Immature natural killer cell (primary cell): ENCODE results near the gene GON4L. TPM values are rescaled to one million over a fixed set of nuclear protein-coding genes. Genes with fewer than 3 reads are reported as not detected.
"Not testable (repeated sequence)": the region's sequence is repeated elsewhere in the genome, so short reads cannot be mapped to it uniquely, and the experiment has no call there.

Experiments used
- DNase-seq, 3 donors: peaks; one replicate each; pipeline ENCODE4 v3.0.0; 2022; ENCODE audit warnings: mixed read lengths in 1 of 3
- H3K27ac Mint-ChIP-seq, 6 donors: one replicate each; pipeline ENCODE4 v1.8.0; 2020; ENCODE audit warnings: mixed read lengths in 6 of 6, mild to moderate bottlenecking in 5 of 6, inconsistent platforms in 4 of 6, moderate library complexity in 3 of 6
- H3K27me3 Mint-ChIP-seq, 3 donors: one replicate each; pipeline ENCODE4 v1.8.0; 2020 to 2021; ENCODE audit warnings: low read depth in 3 of 3, mild to moderate bottlenecking in 3 of 3, mixed read lengths in 3 of 3, moderate library complexity in 3 of 3, inconsistent platforms in 1 of 3
- H3K36me3 Mint-ChIP-seq, 3 donors: one replicate each; pipeline ENCODE4 v1.8.0; 2020; ENCODE audit warnings: mixed read lengths in 3 of 3, inconsistent platforms in 2 of 3, mild to moderate bottlenecking in 2 of 3
- H3K4me1 Mint-ChIP-seq, 2 donors: one replicate each; pipeline ENCODE4 v1.8.0; 2020; ENCODE audit warnings: inconsistent platforms in 2 of 2, mild to moderate bottlenecking in 2 of 2, mixed read lengths in 2 of 2, moderate library complexity in 1 of 2
- H3K4me3 Mint-ChIP-seq, 5 donors: one replicate each; pipeline ENCODE4 v1.8.0; 2020; ENCODE audit warnings: mild to moderate bottlenecking in 5 of 5, mixed read lengths in 5 of 5, inconsistent platforms in 3 of 5, moderate library complexity in 3 of 5
- H3K9me3 Mint-ChIP-seq, 6 donors: one replicate each; pipeline ENCODE4 v1.8.0; 2020; ENCODE audit warnings: mild to moderate bottlenecking in 6 of 6, mixed read lengths in 6 of 6, inconsistent platforms in 4 of 6, moderate library complexity in 3 of 6
- polyA plus RNA-seq, 3 donors: library from polyadenylated mRNA; unstranded; fragments of 300-500 nt; fragmentation: Illumina TruSeq; gene quantifications; one replicate each; pipeline ENCODE4 v1.2.3, GENCODE V29; 2021

Gene GON4L
- polyA plus RNA-seq, 3 donors from 2014 or later: 9.7 to 41.3 (median 18.6) TPM

DNA sequence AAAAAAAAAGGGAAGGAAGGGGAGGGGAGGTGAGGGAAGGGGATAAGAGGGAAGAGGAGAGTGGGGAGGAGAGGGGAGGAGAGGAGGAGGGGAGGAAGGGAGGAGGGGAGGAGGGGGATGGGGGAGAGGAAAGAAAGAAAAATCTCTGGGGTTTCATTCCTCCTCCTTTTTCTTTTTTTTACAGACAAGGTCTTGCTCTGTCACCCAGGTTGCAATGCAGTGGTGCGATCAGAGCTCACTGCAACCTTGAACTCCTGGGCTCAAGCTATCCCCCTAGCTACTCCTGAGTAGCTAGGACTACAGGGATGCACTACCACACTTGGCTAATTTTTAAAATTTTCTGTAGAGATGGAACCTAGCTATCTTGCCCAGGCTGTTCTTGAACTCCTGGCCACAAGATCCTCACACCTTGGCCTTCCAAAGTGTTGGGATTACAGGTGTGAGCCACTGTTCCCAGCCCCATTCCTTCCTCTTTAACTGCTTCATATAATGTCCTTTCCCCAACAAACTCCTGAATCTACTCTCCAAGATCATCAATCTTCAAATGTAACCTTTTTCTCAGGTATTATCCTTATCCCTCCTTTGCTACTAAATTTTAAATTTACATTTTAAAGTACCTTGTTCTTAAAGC is 23.2 kb downstream of the GON4L start:
- peak overlapping the region; percentile 9 to 80 (median 48) for H3K27ac Mint-ChIP-seq
- no peak for DNase-seq
- H3K36me3 Mint-ChIP-seq: peaks cover 0 to 6% (median 0%) of the 10 kb centered on the region in 3 donors
- no peaks in the 10 kb centered on the region for H3K9me3 Mint-ChIP-seq
- H3K4me3 Mint-ChIP-seq: no peak overlapping the region
- H3K27me3 Mint-ChIP-seq: peaks cover 0 to 2% (median 1%) of the 10 kb centered on the region in 3 donors
- peaks cover 26 to 46% of the 10 kb centered on the region in 2 donors for H3K4me1 Mint-ChIP-seq

DNA sequence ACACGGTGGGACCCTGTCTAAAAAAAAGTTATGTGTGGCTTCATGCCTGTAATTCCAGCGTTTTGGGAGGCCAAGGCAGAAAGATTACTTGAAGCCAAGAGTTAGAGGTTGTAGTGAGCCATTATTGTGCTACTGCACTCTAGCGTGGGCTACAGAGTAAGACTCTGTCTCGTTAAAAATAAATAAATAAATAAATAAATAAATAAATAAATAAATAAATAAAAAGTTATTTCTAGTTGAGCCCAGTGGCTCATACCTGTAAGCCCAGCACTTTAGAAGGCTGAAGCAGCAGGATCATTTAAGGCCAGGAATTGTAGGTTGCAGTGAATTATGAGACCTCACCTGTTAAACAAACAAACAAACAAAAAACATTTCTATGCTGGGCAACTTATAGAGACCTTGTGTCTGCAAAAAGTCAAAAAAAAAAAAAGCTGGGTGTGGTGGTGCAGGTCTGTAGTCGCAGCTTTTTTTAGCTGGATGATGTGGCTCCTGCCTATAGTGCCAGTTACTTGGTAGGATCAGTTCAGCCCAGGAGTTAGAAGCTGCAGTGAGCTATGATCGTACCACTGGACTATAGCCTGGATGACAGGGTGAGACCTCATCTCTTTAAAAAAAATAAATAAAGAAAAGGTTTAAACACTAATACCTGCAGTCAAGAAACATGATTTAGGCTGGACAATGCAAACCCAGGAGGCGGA is 25.6 kb downstream of the GON4L start:
- H3K36me3 Mint-ChIP-seq: peaks cover 0 to 13% (median 10%) of the 10 kb centered on the region in 3 donors
- H3K27me3 Mint-ChIP-seq: peaks cover 0 to 2% (median 0%) of the 10 kb centered on the region in 3 donors
- DNase-seq: no peak
- peaks cover 19 to 44% of the 10 kb centered on the region in 2 donors for H3K4me1 Mint-ChIP-seq
- H3K9me3 Mint-ChIP-seq: no peaks in the 10 kb centered on the region
- H3K4me3 Mint-ChIP-seq: no peak overlapping the region
- no peak overlapping the region for H3K27ac Mint-ChIP-seq

- peaks cover 4 to 27% (median 9%) of the 10 kb centered on the region in 3 donors for H3K36me3 Mint-ChIP-seq
- DNase-seq: no peak
- peaks cover 4 to 12% of the 10 kb centered on the region in 2 donors for H3K4me1 Mint-ChIP-seq
- H3K9me3 Mint-ChIP-seq: no peaks in the 10 kb centered on the region
- H3K27ac Mint-ChIP-seq: peak overlapping the region in 3 of 6 donors; percentile 50 to 69 (median 55)
- no peaks in the 10 kb centered on the region for H3K27me3 Mint-ChIP-seq
- H3K4me3 Mint-ChIP-seq: no peak overlapping the region
Measured at GRCh38 chr1:155827450-155827849, 29.6 kb downstream of the GON4L start.

DNA sequence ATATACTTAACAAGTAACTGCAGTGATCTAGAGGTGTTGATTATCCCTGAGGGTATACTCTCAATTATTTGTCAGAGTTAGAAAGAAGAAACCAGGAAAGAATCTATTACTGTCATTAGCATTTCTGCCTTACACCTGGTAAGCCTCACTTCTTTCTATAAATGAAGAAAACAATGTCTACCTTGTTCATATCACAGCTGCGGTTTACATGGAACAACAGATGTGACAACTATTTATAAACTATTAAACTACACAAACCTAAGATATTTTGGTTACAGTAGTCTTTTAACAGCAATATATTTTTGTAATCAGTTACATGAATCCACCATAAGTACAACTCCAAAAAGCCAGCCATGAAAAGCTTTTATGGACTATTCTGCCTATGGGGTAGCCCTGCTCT is 40.7 kb downstream of the GON4L start:
- Mint-ChIP-seq H3K27ac (no peak overlapping the region), H3K27me3 (no peaks in the 10 kb centered on the region), H3K36me3 (peaks cover 23 to 45% (median 29%) of the 10 kb centered on the region in 3 donors), H3K4me1 (no peaks in the 10 kb centered on the region), H3K4me3 (no peak overlapping the region), H3K9me3 (no peaks in the 10 kb centered on the region)
- no peak for DNase-seq

DNA sequence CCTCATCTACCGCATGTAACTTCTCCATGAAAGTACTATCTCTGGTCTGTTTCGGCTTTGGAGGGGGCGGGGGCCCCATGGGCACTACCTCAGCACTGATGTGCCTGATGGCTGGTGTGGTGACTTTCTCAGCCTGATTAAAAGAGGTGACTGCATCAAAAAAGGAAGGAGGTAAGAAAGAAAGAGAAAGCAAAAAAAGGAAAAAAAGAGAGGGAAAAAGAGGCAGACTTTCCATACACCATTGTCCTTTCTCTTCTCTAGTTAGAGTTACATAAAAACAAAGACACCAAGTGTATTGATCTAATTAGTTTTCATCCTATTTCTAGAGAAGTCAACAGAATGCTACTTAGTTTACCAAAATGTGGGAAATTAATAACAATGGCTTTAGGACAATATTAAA is 43.3 kb downstream of the GON4L start:
- H3K9me3 Mint-ChIP-seq: no peaks in the 10 kb centered on the region
- peaks cover 17 to 31% (median 17%) of the 10 kb centered on the region in 3 donors for H3K36me3 Mint-ChIP-seq
- DNase-seq: no peak
- no peak overlapping the region for H3K4me3 Mint-ChIP-seq
- H3K4me1 Mint-ChIP-seq: peaks cover 4 to 7% of the 10 kb centered on the region in 2 donors
- H3K27me3 Mint-ChIP-seq: no peaks in the 10 kb centered on the region
- peak overlapping the region in 1 of 6 donors; percentile 55 for H3K27ac Mint-ChIP-seq

DNA sequence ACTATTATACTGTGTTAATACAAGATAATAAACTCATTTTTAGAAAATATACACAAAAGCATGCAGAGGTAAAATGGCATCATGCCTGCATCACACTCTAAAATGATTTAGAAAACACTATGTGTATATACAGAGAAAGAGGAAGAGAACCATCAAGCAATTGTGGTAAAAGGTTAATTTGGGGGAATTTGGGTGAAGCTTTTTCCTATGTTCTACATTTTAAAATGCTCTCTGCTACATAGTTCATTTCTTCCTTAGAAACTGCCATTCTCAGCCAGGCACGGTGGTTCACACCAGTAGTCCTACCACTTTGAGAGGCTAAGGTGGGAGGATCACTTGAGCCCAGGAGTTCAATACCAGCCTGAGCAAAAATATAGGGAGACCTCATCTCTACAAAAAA is 44.1 kb downstream of the GON4L start:
- Mint-ChIP-seq H3K4me1 (peaks cover 7% of the 10 kb centered on the region in 2 donors), H3K9me3 (no peaks in the 10 kb centered on the region), H3K27ac (peak overlapping the region in 1 of 6 donors; percentile 49), H3K4me3 (no peak overlapping the region), H3K36me3 (peaks cover 21 to 30% (median 21%) of the 10 kb centered on the region in 3 donors), H3K27me3 (peaks cover 0 to 2% (median 0%) of the 10 kb centered on the region in 3 donors)
- DNase-seq: no peak

DNA sequence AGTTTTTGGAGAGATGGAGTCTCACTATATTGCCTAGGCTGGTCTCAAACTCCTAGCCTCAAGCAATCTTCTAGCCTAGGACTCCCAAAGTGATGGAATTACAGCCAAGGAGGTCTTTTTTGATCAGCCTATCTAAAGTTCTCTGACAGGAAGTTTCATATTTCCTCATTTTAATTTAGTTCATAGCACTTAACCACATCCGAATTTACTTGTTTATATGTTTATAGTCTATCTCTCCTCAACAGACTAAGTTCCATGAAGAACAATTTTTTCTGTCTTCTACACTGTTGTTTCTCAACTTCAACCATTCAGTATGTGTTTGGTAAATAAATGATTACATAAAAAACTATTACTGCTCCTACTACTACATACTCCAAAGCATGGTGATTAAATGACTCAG is 47.9 kb downstream of the GON4L start:
- DNase-seq: no peak
- no peak overlapping the region for H3K4me3 Mint-ChIP-seq
- peaks cover 7% of the 10 kb centered on the region in 2 donors for H3K4me1 Mint-ChIP-seq
- no peaks in the 10 kb centered on the region for H3K9me3 Mint-ChIP-seq
- H3K27me3 Mint-ChIP-seq: peaks cover 0 to 2% (median 0%) of the 10 kb centered on the region in 3 donors
- peak overlapping the region in 4 of 6 donors; percentile 65 to 81 (median 75) for H3K27ac Mint-ChIP-seq
- peaks cover 8 to 25% (median 9%) of the 10 kb centered on the region in 3 donors for H3K36me3 Mint-ChIP-seq

DNA sequence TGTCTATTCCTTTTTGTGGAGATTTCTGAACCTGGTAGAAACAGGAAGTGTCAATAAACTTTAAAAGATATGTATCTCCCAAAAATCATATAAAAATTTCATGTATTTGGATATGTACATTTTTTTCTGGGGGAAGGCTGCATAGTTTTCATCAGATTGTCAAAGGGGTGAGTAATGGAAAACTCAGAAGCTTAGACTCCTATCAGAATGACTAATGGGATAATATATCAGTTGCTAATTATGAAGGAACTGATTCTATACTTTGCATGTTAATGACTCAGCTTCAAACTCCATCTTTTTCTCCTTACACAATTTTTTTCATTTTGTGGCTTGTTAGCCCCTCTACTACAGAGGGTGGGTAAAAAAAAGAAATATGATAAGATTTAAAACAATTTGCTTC is 55.9 kb downstream of the GON4L start:
- Mint-ChIP-seq H3K4me3 (no peak overlapping the region), H3K27me3 (no peaks in the 10 kb centered on the region), H3K4me1 (no peaks in the 10 kb centered on the region), H3K9me3 (no peaks in the 10 kb centered on the region), H3K36me3 (peaks cover 13 to 41% (median 14%) of the 10 kb centered on the region in 3 donors), H3K27ac (no peak overlapping the region)
- no peak for DNase-seq

GRCh38 chr1:155795618-155796017 is 61.4 kb downstream of the GON4L start:
- not testable (repeated sequence) for H3K27ac Mint-ChIP-seq, H3K4me3 Mint-ChIP-seq, DNase-seq, H3K9me3 Mint-ChIP-seq, H3K4me1 Mint-ChIP-seq, H3K27me3 Mint-ChIP-seq
- H3K36me3 Mint-ChIP-seq: peaks cover 8 to 34% (median 15%) of the 10 kb centered on the region in 3 donors

DNA sequence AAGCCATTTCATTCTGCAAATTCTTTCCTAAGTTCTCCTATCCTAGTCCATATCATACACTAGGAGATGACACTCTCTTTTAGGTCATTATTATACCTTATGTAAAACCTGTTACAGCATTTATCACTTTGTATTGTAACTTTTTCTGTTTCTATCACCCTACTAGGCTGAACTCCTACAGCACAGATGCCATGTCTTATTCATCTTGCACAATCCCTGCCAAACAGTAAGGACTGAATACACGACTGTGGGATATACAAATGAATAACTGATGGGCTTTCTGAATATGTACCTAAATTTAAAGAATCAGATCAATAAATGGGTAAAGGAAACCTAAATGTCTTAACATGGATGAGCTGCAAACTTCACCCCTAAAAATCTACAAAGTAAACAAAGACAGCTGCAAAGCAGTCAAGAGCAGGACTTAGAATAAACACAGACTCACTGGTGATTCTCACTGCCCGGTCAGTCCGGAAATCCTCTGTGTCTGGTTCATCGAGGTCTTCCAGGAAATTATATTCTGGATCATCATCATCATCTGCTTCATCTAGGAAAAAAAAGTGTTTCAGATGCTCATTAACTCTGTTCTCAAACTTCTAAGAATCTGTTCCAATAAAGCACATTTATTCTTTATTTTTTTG is 62.3 kb downstream of the GON4L start:
- H3K4me3 Mint-ChIP-seq: no peak overlapping the region
- H3K4me1 Mint-ChIP-seq: no peaks in the 10 kb centered on the region
- peak overlapping the region in 3 of 6 donors; percentile 15 to 75 (median 31) for H3K27ac Mint-ChIP-seq
- H3K36me3 Mint-ChIP-seq: peaks cover 8 to 34% (median 15%) of the 10 kb centered on the region in 3 donors
- H3K27me3 Mint-ChIP-seq: no peaks in the 10 kb centered on the region
- no peaks in the 10 kb centered on the region for H3K9me3 Mint-ChIP-seq
- no peak for DNase-seq

DNA sequence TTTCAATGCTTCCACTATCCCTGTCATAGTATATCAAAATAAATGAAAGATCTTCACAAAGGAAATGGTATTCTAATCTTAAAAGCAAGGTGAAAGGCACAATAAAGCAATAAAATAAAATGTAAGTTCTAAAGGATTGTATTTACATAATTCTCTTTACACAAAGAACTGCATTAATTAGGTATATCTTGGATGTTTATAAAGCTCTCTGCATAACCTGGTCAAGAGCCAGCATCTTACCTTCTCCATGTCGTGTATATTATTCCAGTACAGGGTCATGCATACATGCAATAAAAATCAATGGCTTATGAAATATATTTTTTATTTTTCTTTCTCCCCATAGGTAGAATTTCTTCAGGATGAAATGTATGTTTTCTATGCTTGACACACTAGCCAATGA is 63.8 kb downstream of the GON4L start:
- H3K4me1 Mint-ChIP-seq: no peaks in the 10 kb centered on the region
- H3K4me3 Mint-ChIP-seq: no peak overlapping the region
- H3K27ac Mint-ChIP-seq: peak overlapping the region in 1 of 6 donors; percentile 75
- no peaks in the 10 kb centered on the region for H3K9me3 Mint-ChIP-seq
- no peak for DNase-seq
- H3K27me3 Mint-ChIP-seq: peaks cover 0 to 3% (median 0%) of the 10 kb centered on the region in 3 donors
- H3K36me3 Mint-ChIP-seq: peaks cover 8 to 25% (median 12%) of the 10 kb centered on the region in 3 donors

GRCh38 chr1:155777582-155777981 is 79.4 kb downstream of the GON4L start:
- peaks cover 0 to 2% (median 1%) of the 10 kb centered on the region in 3 donors for H3K27me3 Mint-ChIP-seq
- no peak overlapping the region for H3K4me3 Mint-ChIP-seq
- no peaks in the 10 kb centered on the region for H3K4me1 Mint-ChIP-seq
- no peak for DNase-seq
- peak overlapping the region in 3 of 6 donors; percentile 37 to 61 (median 55) for H3K27ac Mint-ChIP-seq
- H3K36me3 Mint-ChIP-seq: peaks cover 18 to 47% (median 24%) of the 10 kb centered on the region in 3 donors
- H3K9me3 Mint-ChIP-seq: no peaks in the 10 kb centered on the region

GRCh38 chr1:155776414-155776813 is 80.6 kb downstream of the GON4L start:
- Mint-ChIP-seq H3K27ac (peak overlapping the region in 4 of 6 donors; percentile 1 to 65 (median 28)), H3K4me3 (no peak overlapping the region), H3K4me1 (no peaks in the 10 kb centered on the region), H3K36me3 (peaks cover 15 to 52% (median 21%) of the 10 kb centered on the region in 3 donors), H3K27me3 (peaks cover 0 to 2% (median 1%) of the 10 kb centered on the region in 3 donors), H3K9me3 (no peaks in the 10 kb centered on the region)
- DNase-seq: no peak

DNA sequence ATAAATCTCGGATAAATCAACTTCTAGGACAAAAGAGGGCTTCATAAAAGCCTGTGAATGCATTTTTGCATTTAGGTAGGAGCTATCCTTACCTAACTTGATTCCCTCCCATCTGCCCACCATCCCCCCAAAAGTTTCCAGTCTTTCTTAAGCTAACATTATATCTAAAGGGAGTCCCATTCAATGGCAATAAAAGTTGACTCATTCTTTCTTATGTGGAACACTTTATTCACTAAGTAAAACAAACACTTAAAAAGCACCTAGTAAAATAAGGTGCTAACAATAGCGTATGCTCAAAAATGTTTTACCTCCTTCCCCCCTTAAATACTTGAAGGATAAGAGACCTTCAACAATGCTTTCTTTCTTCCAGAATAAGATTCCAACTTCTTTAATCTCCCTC is 83.8 kb downstream of the GON4L start:
- DNase-seq: no peak
- no peaks in the 10 kb centered on the region for H3K9me3 Mint-ChIP-seq
- H3K4me3 Mint-ChIP-seq: no peak overlapping the region

More for the DNA sequence above, 83.8 kb downstream of the GON4L start:
- Mint-ChIP-seq H3K36me3 (peaks cover 26 to 65% (median 30%) of the 10 kb centered on the region in 3 donors), H3K27me3 (peaks cover 0 to 2% (median 1%) of the 10 kb centered on the region in 3 donors), H3K4me1 (no peaks in the 10 kb centered on the region), H3K27ac (peak overlapping the region in 1 of 6 donors; percentile 20)
